HepG2 (cell line): ENCODE results near the gene C4orf33. TPM values are rescaled to one million over a fixed set of nuclear protein-coding genes. Genes with fewer than 3 reads are reported as not detected.

ENCODE experiments used
- ARID3A ChIP-seq: IDR thresholded peaks from 2 replicates; pipeline ENCODE4 v1.6.1; 2012; ENCODE audit warnings: low read depth, low read length, improper control_type of control experiment
- ATM ChIP-seq: fragments of 450-650 bp; IDR thresholded peaks from 2 replicates; pipeline ENCODE4 v1.7.1; 2017; ENCODE audit warnings: mild to moderate bottlenecking, borderline replicate concordance
- ELF1 ChIP-seq: sonication (generic); formaldehyde crosslinking; IDR thresholded peaks from 2 replicates; pipeline ENCODE4 v1.4.0; 2020; ENCODE audit warnings: missing genetic modification reagents
- GATA4 ChIP-seq: sonication (generic); IDR thresholded peaks from 2 replicates; pipeline ENCODE4 v1.6.1; 2016; ENCODE audit warnings: antibody characterized with exemption, low read depth, borderline replicate concordance
- GTF2F1 ChIP-seq: fragments of 150-350 bp; IDR thresholded peaks from 2 replicates; pipeline ENCODE4 v1.6.1; 2014; ENCODE audit warnings: low read length
- KDM6A ChIP-seq: IDR thresholded peaks from 2 replicates; pipeline ENCODE4 v1.6.1; 2016; ENCODE audit warnings: low read depth
- KMT2B ChIP-seq: IDR thresholded peaks from 2 replicates; pipeline ENCODE4 v1.6.1; 2016; ENCODE audit warnings: missing genetic modification reagents, missing compliant biosample characterization
- MTA1 ChIP-seq: sonication (generic); formaldehyde crosslinking; IDR thresholded peaks from 2 replicates; pipeline ENCODE4 v1.4.0; 2020; ENCODE audit warnings: missing genetic modification reagents, mild to moderate bottlenecking, borderline replicate concordance
- NR0B2 ChIP-seq: sonication (generic); formaldehyde crosslinking; IDR thresholded peaks from 2 replicates; pipeline ENCODE4 v1.4.0; 2020; ENCODE audit warnings: mild to moderate bottlenecking, missing genetic modification reagents
- PBX3 ChIP-seq: sonication (generic); formaldehyde crosslinking; IDR thresholded peaks from 2 replicates; pipeline ENCODE4 v1.8.1; 2023; ENCODE audit warnings: missing genetic modification reagents, inconsistent platforms, borderline replicate concordance
- SCMH1 ChIP-seq: sonication (generic); formaldehyde crosslinking; IDR thresholded peaks from 2 replicates; pipeline ENCODE4 v1.9.0; 2021; ENCODE audit warnings: missing genetic modification reagents, mild to moderate bottlenecking, borderline replicate concordance
- TCF7 ChIP-seq: sonication (generic); IDR thresholded peaks from 2 replicates; pipeline ENCODE4 v1.6.1; 2016; ENCODE audit warnings: antibody characterized with exemption, low read depth
- UBTF ChIP-seq: sonication (generic); formaldehyde crosslinking; IDR thresholded peaks from 2 replicates; pipeline ENCODE4 v1.4.0; 2020; ENCODE audit warnings: mild to moderate bottlenecking, missing genetic modification reagents
- ZBTB14 ChIP-seq: sonication (generic); formaldehyde crosslinking; IDR thresholded peaks from 2 replicates; pipeline ENCODE4 v1.4.0; 2020; ENCODE audit warnings: missing genetic modification reagents
- ZBTB2 ChIP-seq: sonication (generic); formaldehyde crosslinking; IDR thresholded peaks from 2 replicates; pipeline ENCODE4 v1.8.0; 2022; ENCODE audit warnings: low read depth, missing genetic modification reagents
- ZNF33B ChIP-seq: sonication (generic); formaldehyde crosslinking; IDR thresholded peaks from 2 replicates; pipeline ENCODE4 v1.5.1; 2020; ENCODE audit warnings: mild to moderate bottlenecking, missing genetic modification reagents
- polyA plus RNA-seq, 8 experiments: library from polyadenylated mRNA; depleted of rRNA in 3 of 8; stranded (reverse) in 7 of 8; unstranded in 1 of 8; fragments of >200 nt; fragmentation: Illumina TruSeq in 4 of 8; extraction: Trizol in 4 of 8; gene quantifications; 2 replicates each; pipeline versions ENCODE4 v1.2.1 to v1.2.3, GENCODE V29; 2011 to 2016; ENCODE audit warnings: low read depth in 4 of 8, missing spikeins in 1 of 8, mixed read lengths in 1 of 8; ENCODE audit not compliant: insufficient read depth in 1 of 8
- total RNA-seq, 5 experiments: library from RNA; depleted of rRNA; stranded (reverse); fragments of >200 nt; fragmentation: Illumina TruSeq; extraction: Trizol; gene quantifications; 2 replicates each; pipeline ENCODE4 v1.2.3, GENCODE V29; 2016; ENCODE audit warnings: low read depth in 1 of 5

The C4orf33 gene
- total and polyA plus RNA-seq, 2 of the 13 experiments (the other 11 are each of a cell fraction or from before 2014, with no cell fraction given): 2.8 to 3.3 TPM

GRCh38 chr4:129095811-129096454 lies at the start of gene C4orf33 (continued):
- TF ChIP-seq ZBTB14 (CRISPR knock-in tag): no peak
- TF ChIP-seq ELF1 (CRISPR knock-in tag): peak; percentile 75
- TF ChIP-seq UBTF (CRISPR knock-in tag): no peak
- TF ChIP-seq KDM6A: no peak
- no peak for TF ChIP-seq ATM
- no peak for TF ChIP-seq ZBTB2 (CRISPR knock-in tag)
- no peak for TF ChIP-seq GTF2F1
- no peak for TF ChIP-seq NR0B2
- no peak for TF ChIP-seq GATA4
- peak; percentile 78 for TF ChIP-seq KMT2B (CRISPR knock-in tag)
- no peak for TF ChIP-seq SCMH1
- no peak for TF ChIP-seq TCF7
- TF ChIP-seq ARID3A: no peak
- TF ChIP-seq ZNF33B (CRISPR knock-in tag): no peak
- no peak for TF ChIP-seq MTA1
- no peak for TF ChIP-seq PBX3 (CRISPR knock-in tag)
